Measurements from ENCODE around the gene PTPA. TPM values are rescaled to one million over a fixed set of nuclear protein-coding genes. Genes with fewer than 3 reads are reported as not detected.
A peak's percentile ranks its signal among the peaks of the same experiment; 100 is the strongest.

Gene PTPA
- polyA plus RNA-seq, 1 experiment, result 140 TPM

- ChIA-PET CTCF (no interaction called here), POLR2A (no interaction called here)
- Histone ChIP-seq H3K27ac (ENCODE audit: low read depth, low read length) (no peak overlapping the region), H3K4me3 (ENCODE audit: low read depth, low read length) (no peak overlapping the region), H3K27me3 (ENCODE audit: control insufficient read depth, insufficient read depth, low read length) (no peaks in the 10 kb centered on the region), H3K9me3 (ENCODE audit: control insufficient read depth, insufficient read depth, low read length) (no peaks in the 10 kb centered on the region)
- TF ChIP-seq CTCF (IDR thresholded peaks at IDR 0.05; ENCODE audit: low read depth, low read length), result no peak
- no peak for DNase-seq (ENCODE audit: low read depth, low spot score)
Observed at GRCh38 chr9:129107651-129108050, 3.6 kb upstream of the PTPA start.

- H3K27ac ChIP-seq (ENCODE audit: low read depth, low read length), result no peak overlapping the region
- DNase-seq (ENCODE audit: low read depth, low spot score), result no peak
- ChIA-PET CTCF (no interaction called here), POLR2A (interaction anchor here (0.6 kb wide), 1 partner anchor 21 kb away, joined by 3 read pairs; no protein-coding TSS in a partner anchor)
- H3K27me3 ChIP-seq (ENCODE audit: control insufficient read depth, insufficient read depth, low read length), result no peaks in the 10 kb centered on the region
- no peak overlapping the region for H3K4me3 ChIP-seq (ENCODE audit: low read depth, low read length)
- no peaks in the 10 kb centered on the region for H3K9me3 ChIP-seq (ENCODE audit: control insufficient read depth, insufficient read depth, low read length)
- TF ChIP-seq CTCF (IDR thresholded peaks at IDR 0.05; ENCODE audit: low read depth, low read length), result no peak
Observed at GRCh38 chr9:129108083-129108804, 3.0 kb upstream of the PTPA start.

DNA sequence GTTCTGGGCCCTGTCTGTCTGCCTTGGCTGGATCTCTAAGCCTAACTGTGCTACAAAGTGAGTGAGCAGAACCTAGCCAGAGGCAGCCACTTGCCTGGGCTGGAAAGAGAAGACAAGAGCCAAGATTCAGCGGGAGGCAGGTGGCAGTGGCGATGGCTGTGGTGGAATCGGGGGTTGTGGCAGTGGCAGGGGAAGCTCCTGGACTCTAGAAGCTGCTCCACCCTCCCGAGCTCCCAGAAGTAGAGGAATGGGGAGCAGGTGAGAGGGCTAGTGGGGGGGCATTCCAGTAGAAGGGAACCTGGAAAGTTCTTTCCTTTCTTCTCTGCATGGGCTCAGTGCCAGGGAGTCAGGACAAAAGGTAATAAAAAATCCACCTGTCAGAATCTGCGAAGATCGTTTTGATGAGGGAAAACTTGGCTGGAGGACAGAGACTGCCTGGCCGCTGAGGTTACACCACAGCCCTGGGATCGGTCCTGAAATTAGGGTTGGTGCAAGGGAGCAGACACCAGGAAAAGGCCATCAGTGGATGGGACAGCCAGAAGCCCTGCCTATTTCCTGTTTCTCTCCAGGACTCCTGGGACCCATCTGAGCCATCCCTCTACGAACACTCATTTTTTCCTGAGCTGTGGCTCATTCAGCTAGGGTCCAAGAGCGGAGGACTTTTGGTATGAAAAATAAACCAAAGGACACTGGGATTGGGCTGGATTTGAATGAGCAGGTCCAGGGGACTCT lies 2.2 kb upstream of the PTPA start:
- TF ChIP-seq CTCF (IDR thresholded peaks at IDR 0.05; ENCODE audit: low read depth, low read length), result no peak
- DNase-seq (ENCODE audit: low read depth, low spot score), result no peak
- POLR2A ChIA-PET, result no interaction called here
- CTCF ChIA-PET, result no interaction called here
- no peak overlapping the region for H3K27ac ChIP-seq (ENCODE audit: low read depth, low read length)
- H3K9me3 ChIP-seq (ENCODE audit: control insufficient read depth, insufficient read depth, low read length), result no peaks in the 10 kb centered on the region
- H3K27me3 ChIP-seq (ENCODE audit: control insufficient read depth, insufficient read depth, low read length), result no peaks in the 10 kb centered on the region
- no peak overlapping the region; the same call in 1 of the 2 replicates for H3K4me3 ChIP-seq (ENCODE audit: low read depth, low read length)

DNA sequence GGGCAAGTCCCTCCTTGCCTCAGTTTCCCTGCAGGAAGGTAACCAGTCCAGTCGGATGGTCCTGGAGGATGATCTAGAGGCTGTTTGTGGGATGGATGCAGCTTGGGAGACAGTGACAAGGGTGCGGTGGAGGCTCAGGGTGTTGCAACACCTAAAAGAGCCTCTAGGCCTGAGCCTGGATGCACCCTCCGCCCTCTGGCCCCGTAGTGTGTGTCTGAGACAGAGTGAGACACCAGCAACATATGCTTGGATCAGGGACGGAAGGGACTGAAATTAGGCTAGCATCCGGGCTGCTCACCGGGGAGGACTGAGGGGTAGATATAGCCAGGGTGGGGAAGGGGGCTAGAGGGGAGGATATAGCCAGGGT lies 1.7 kb upstream of the PTPA start:
- TF ChIP-seq CTCF (IDR thresholded peaks at IDR 0.05; ENCODE audit: low read depth, low read length), result no peak
- DNase-seq (ENCODE audit: low read depth, low spot score), result no peak
- H3K4me3 ChIP-seq (ENCODE audit: low read depth, low read length), result peak overlapping the region; percentile 68
- no peaks in the 10 kb centered on the region for H3K27me3 ChIP-seq (ENCODE audit: control insufficient read depth, insufficient read depth, low read length)
- H3K27ac ChIP-seq (ENCODE audit: low read depth, low read length), result no peak overlapping the region
- POLR2A ChIA-PET, result no interaction called here
- H3K9me3 ChIP-seq (ENCODE audit: control insufficient read depth, insufficient read depth, low read length), result no peaks in the 10 kb centered on the region
- CTCF ChIA-PET, result interaction anchor here (0.8 kb wide), 1 partner anchor 22 kb away, joined by 4 read pairs; no protein-coding TSS in a partner anchor
